ENCODE results near the gene MTRF1L. TPM values are rescaled to one million over a fixed set of nuclear protein-coding genes. Genes with fewer than 3 reads are reported as not detected.

Gene MTRF1L
- total and polyA plus RNA-seq, 2 of the 8 experiments (the other 6 are each of a cell fraction or from before 2014, with no cell fraction given), result 4.5 to 26.5 TPM

DNA sequence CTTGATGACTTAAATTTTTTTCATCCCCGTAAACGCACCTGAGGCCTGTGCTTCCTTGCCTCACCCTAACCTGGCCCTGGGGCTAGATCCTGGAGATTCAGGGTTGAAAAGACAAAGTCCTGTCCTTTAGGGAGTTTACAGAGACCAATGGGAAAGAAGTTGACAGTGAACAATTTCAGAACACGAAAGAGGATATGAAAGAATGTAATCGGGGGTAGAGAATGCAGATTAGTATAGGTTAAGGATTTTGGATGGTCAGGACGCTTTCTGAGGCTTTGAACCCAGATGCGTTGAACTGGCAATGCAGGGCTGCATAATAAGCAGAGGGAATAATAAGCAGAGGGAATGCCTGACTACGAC is 18.0 kb downstream of the MTRF1L start (continued):
- TF ChIP-seq, protein P1, sequence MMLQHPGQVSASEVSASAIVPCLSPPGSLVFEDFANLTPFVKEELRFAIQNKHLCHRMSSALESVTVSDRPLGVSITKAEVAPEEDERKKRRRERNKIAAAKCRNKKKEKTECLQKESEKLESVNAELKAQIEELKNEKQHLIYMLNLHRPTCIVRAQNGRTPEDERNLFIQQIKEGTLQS (IDR thresholded peaks at IDR 0.05; ENCODE audit: insufficient read depth, low read depth, low read length), result no peak
- TF ChIP-seq KDM1A (IDR thresholded peaks at IDR 0.05; ENCODE audit: borderline replicate concordance, low read length) (no peak), RAD21 (IDR thresholded peaks at IDR 0.05 in 1 of 2, conservative IDR thresholded peaks at IDR 0.05 in 1 of 2; ENCODE audit: low read depth in 2 of 2, low read length in 2 of 2) (no peak), JUND (IDR thresholded peaks at IDR 0.05; ENCODE audit: low read length) (no peak), POLR2AphosphoS5 (IDR thresholded peaks at IDR 0.05; ENCODE audit: low read depth, low read length) (no peak)

Data from H1 (cell line).